Hindlimb muscle (tissue), 1 donor: ENCODE data around the gene GIPR. TPM values are rescaled to one million over a fixed set of nuclear protein-coding genes. Genes with fewer than 3 reads are reported as not detected.
"Not testable (repeated sequence)": the region's sequence is repeated elsewhere in the genome, so short reads cannot be mapped to it uniquely, and the experiment has no call there.

Experiments used
- DNase-seq: peaks from one replicate; pipeline ENCODE4 v3.0.0-alpha.2; 2013
- polyA plus RNA-seq: library from polyadenylated mRNA; unstranded; fragments of 120-200 nt; gene quantifications from one replicate; pipeline ENCODE4 v1.2.1, GENCODE V29; 2013; ENCODE audit not compliant: insufficient read length

The GIPR gene
- polyA plus RNA-seq: 1.7 TPM

- no peak for DNase-seq
Measured at GRCh38 chr19:45667620-45668341, at the start of gene GIPR. GIPR (plus strand) TSS chr19:45668221; CDS start chr19:45669521, 1,300 bp downstream.

GRCh38 chr19:45621389-45621788 lies 46.6 kb upstream of the GIPR start:
- no peak for DNase-seq

- no peak for DNase-seq
Measured at GRCh38 chr19:45621976-45622503, 46.0 kb upstream of the GIPR start.

- no peak for DNase-seq
Measured at GRCh38 chr19:45623984-45624383, 44.0 kb upstream of the GIPR start.

GRCh38 chr19:45628219-45628618 lies 39.8 kb upstream of the GIPR start:
- DNase-seq: not testable (repeated sequence)

- DNase-seq: no peak
Measured at GRCh38 chr19:45629704-45630103, 38.3 kb upstream of the GIPR start.

- no peak for DNase-seq
Measured at GRCh38 chr19:45630463-45630862, 37.6 kb upstream of the GIPR start.

GRCh38 chr19:45632468-45633196 lies 35.4 kb upstream of the GIPR start:
- peak; percentile 53 for DNase-seq

- no peak for DNase-seq
Measured at GRCh38 chr19:45636275-45636674, 31.7 kb upstream of the GIPR start.

GRCh38 chr19:45636902-45637301 lies 31.1 kb upstream of the GIPR start:
- DNase-seq: no peak

- DNase-seq: no peak
Measured at GRCh38 chr19:45637890-45638667, 29.9 kb upstream of the GIPR start.

- peak; percentile 19 for DNase-seq
Measured at GRCh38 chr19:45638930-45639729, 28.9 kb upstream of the GIPR start, which contains the start of gene EML2. EML2 (minus strand) TSS chr19:45639397; CDS start chr19:45639376, 21 bp downstream.

GRCh38 chr19:45640849-45641273 lies 27.2 kb upstream of the GIPR start:
- DNase-seq: no peak

GRCh38 chr19:45641274-45642105 lies 26.5 kb upstream of the GIPR start:
- DNase-seq: peak; percentile 35

- peak; percentile 78 for DNase-seq
Measured at GRCh38 chr19:45643024-45643926, 24.7 kb upstream of the GIPR start.

- no peak for DNase-seq
Measured at GRCh38 chr19:45643927-45644771, 23.9 kb upstream of the GIPR start.

- DNase-seq: no peak
Measured at GRCh38 chr19:45645068-45645630, 22.9 kb upstream of the GIPR start.

GRCh38 chr19:45645631-45646344 lies 22.2 kb upstream of the GIPR start:
- peak; percentile 69 for DNase-seq
